HEK293 (cell line): ENCODE results near the gene PDGFD.

ENCODE experiments used
- CTCF ChIA-PET: fragments of 350-600 bp; formaldehyde crosslinking; extraction: SDS; loops from one replicate; lab custom pipeline; 2021; ENCODE audit warnings: antibody characterized with exemption; lab: Yijun Ruan, JAX
- POLR2A ChIA-PET: fragments of 300-600 bp; formaldehyde crosslinking; extraction: SDS; loops from one replicate; lab custom pipeline; 2020; ENCODE audit warnings: antibody characterized with exemption, inconsistent platforms; lab: Yijun Ruan, JAX
- H3K27ac ChIP-seq: fragments of 200-500 bp; sonication (Bioruptor generic); 2 replicates; pipeline ENCODE4 v1.5.1; 2014; ENCODE audit warnings: low read depth, low read length, control low read depth, inconsistent platforms; ENCODE audit errors: extremely low read depth
- H3K36me3 ChIP-seq, 2 experiments: fragments of 200-500 bp in 1 of 2; sonication (Bioruptor generic) in 1 of 2; 1 replicate in 1 of 2; 2 replicates in 1 of 2; pipeline ENCODE4 v1.5.1; 2014 to 2017; ENCODE audit warnings: inconsistent platforms in 2 of 2, low read length in 2 of 2; ENCODE audit not compliant: control insufficient read depth in 2 of 2, insufficient read depth in 1 of 2
- H3K4me1 ChIP-seq: fragments of 200-500 bp; sonication (Bioruptor generic); 2 replicates; pipeline ENCODE4 v1.5.1; 2014; ENCODE audit warnings: mild to moderate bottlenecking, low read length, inconsistent platforms; ENCODE audit not compliant: control insufficient read depth, insufficient read depth
- H3K4me3 ChIP-seq: 2 replicates; pipeline ENCODE4 v1.5.1; 2011; ENCODE audit warnings: low read depth, mild to moderate bottlenecking, control low read depth, low read length, moderate library complexity
- H3K9me3 ChIP-seq: fragments of 200-500 bp; sonication (Bioruptor generic); 2 replicates; pipeline ENCODE4 v1.5.1; 2014; ENCODE audit warnings: low read depth, low read length, inconsistent platforms; ENCODE audit not compliant: control insufficient read depth, insufficient read depth
- GFI1B ChIP-seq: fragments of 450-650 bp; formaldehyde crosslinking; IDR thresholded peaks from 2 replicates; pipeline ENCODE4 v1.5.1; 2016; ENCODE audit warnings: missing biosample characterization, missing genetic modification characterization
- HOXA7 ChIP-seq: sonication (generic); formaldehyde crosslinking; IDR thresholded peaks from 2 replicates; pipeline ENCODE4 v1.8.1; 2022; ENCODE audit warnings: missing genetic modification reagents, borderline replicate concordance
- KLF10 ChIP-seq: fragments of 450-650 bp; IDR thresholded peaks from 2 replicates; pipeline ENCODE4 v1.5.1; 2018; ENCODE audit warnings: missing biosample characterization, mild to moderate bottlenecking, missing genetic modification characterization
- MYNN ChIP-seq: fragments of 450-650 bp; formaldehyde crosslinking; IDR thresholded peaks from 2 replicates; pipeline ENCODE4 v1.5.1; 2016; ENCODE audit warnings: missing biosample characterization, missing genetic modification characterization, borderline replicate concordance
- PATZ1 ChIP-seq: fragments of 450-650 bp; formaldehyde crosslinking; IDR thresholded peaks from 2 replicates; pipeline ENCODE4 v1.5.1; 2016; ENCODE audit warnings: missing biosample characterization, missing genetic modification characterization
- PRDM2 ChIP-seq: fragments of 450-650 bp; formaldehyde crosslinking; IDR thresholded peaks from 2 replicates; pipeline ENCODE4 v1.5.1; 2016; ENCODE audit warnings: missing biosample characterization, missing genetic modification characterization, borderline replicate concordance
- SCRT2 ChIP-seq: fragments of 450-650 bp; formaldehyde crosslinking; IDR thresholded peaks from 2 replicates; pipeline ENCODE4 v1.5.1; 2016; ENCODE audit warnings: missing biosample characterization, missing genetic modification characterization
- SP3 ChIP-seq: fragments of 450-650 bp; formaldehyde crosslinking; IDR thresholded peaks from 2 replicates; pipeline ENCODE4 v1.5.1; 2016; ENCODE audit warnings: missing biosample characterization, missing genetic modification characterization
- YY2 ChIP-seq: fragments of 450-650 bp; formaldehyde crosslinking; IDR thresholded peaks from 2 replicates; pipeline ENCODE4 v1.5.1; 2016; ENCODE audit warnings: missing biosample characterization, missing genetic modification characterization
- ZBTB10 ChIP-seq: fragments of 450-650 bp; formaldehyde crosslinking; IDR thresholded peaks from 2 replicates; pipeline ENCODE4 v1.5.1; 2016; ENCODE audit warnings: missing biosample characterization, missing genetic modification characterization
- ZNF140 ChIP-seq: fragments of 450-650 bp; formaldehyde crosslinking; IDR thresholded peaks from 2 replicates; pipeline ENCODE4 v1.5.1; 2016; ENCODE audit warnings: missing biosample characterization, missing genetic modification characterization
- ZNF311 ChIP-seq: fragments of 450-650 bp; formaldehyde crosslinking; IDR thresholded peaks from 2 replicates; pipeline ENCODE4 v1.5.1; 2017; ENCODE audit warnings: missing biosample characterization, missing genetic modification characterization, borderline replicate concordance
- ZNF423 ChIP-seq: fragments of 450-650 bp; formaldehyde crosslinking; IDR thresholded peaks from 2 replicates; pipeline ENCODE4 v1.5.1; 2016; ENCODE audit warnings: missing biosample characterization, missing genetic modification characterization
- ZNF548 ChIP-seq: fragments of 450-650 bp; formaldehyde crosslinking; IDR thresholded peaks from 2 replicates; pipeline ENCODE4 v1.5.1; 2016; ENCODE audit warnings: missing biosample characterization, missing genetic modification characterization
- ZNF558 ChIP-seq: fragments of 450-650 bp; formaldehyde crosslinking; IDR thresholded peaks from 2 replicates; pipeline ENCODE4 v1.5.1; 2016; ENCODE audit warnings: missing biosample characterization, missing genetic modification characterization
- ZNF561 ChIP-seq: fragments of 450-650 bp; IDR thresholded peaks from 2 replicates; pipeline ENCODE4 v1.5.1; 2018; ENCODE audit warnings: missing biosample characterization, missing genetic modification characterization, borderline replicate concordance
- ZNF621 ChIP-seq: fragments of 450-650 bp; formaldehyde crosslinking; IDR thresholded peaks from 2 replicates; pipeline ENCODE4 v1.5.1; 2017; ENCODE audit warnings: missing biosample characterization, missing genetic modification characterization
- ZNF629 ChIP-seq: fragments of 450-650 bp; formaldehyde crosslinking; IDR thresholded peaks from 2 replicates; pipeline ENCODE4 v1.5.1; 2017; ENCODE audit warnings: missing biosample characterization, missing genetic modification characterization
- ZNF660 ChIP-seq: fragments of 450-650 bp; IDR thresholded peaks from 2 replicates; pipeline ENCODE4 v1.5.1; 2018; ENCODE audit warnings: missing biosample characterization, mild to moderate bottlenecking, missing genetic modification characterization
- ZNF837 ChIP-seq: fragments of 450-650 bp; formaldehyde crosslinking; IDR thresholded peaks from 2 replicates; pipeline ENCODE4 v1.5.1; 2016; ENCODE audit warnings: missing biosample characterization, missing genetic modification characterization
- ZSCAN5A ChIP-seq: fragments of 450-650 bp; formaldehyde crosslinking; IDR thresholded peaks from 2 replicates; pipeline ENCODE4 v1.5.1; 2016; ENCODE audit warnings: missing biosample characterization, missing genetic modification characterization

The PDGFD gene

GRCh38 chr11:103902994-103903393, 261.0 kb downstream of the PDGFD start:
- Histone ChIP-seq H3K27ac (no peak overlapping the region), H3K9me3 (no peaks in the 10 kb centered on the region), H3K4me3 (no peak overlapping the region), H3K4me1 (no peaks in the 10 kb centered on the region), H3K36me3 (no peaks in the 10 kb centered on the region)
- TF ChIP-seq SCRT2 (no peak), ZNF548 (tag by site-specific recombination) (no peak), ZNF558 (tag by site-specific recombination) (no peak), ZNF837 (tag by site-specific recombination) (no peak), ZNF561 (tag by site-specific recombination) (no peak), ZNF423 (tag by site-specific recombination) (no peak)
- CTCF ChIA-PET: no interaction called here
- POLR2A ChIA-PET: no interaction called here

- no peaks in the 10 kb centered on the region for H3K4me1 ChIP-seq
- POLR2A ChIA-PET: no interaction called here
Measured at GRCh38 chr11:103901656-103902055, 262.3 kb downstream of the PDGFD start.

GRCh38 chr11:103898577-103899336, 265.2 kb downstream of the PDGFD start:
- Histone ChIP-seq H3K27ac (no peak overlapping the region), H3K36me3 (no peaks in the 10 kb centered on the region), H3K9me3 (no peaks in the 10 kb centered on the region), H3K4me1 (no peaks in the 10 kb centered on the region), H3K4me3 (no peak overlapping the region)
- ChIA-PET CTCF (no interaction called here), POLR2A (no interaction called here)
- TF ChIP-seq HOXA7 (CRISPR knock-in tag): no peak
- no peak for TF ChIP-seq ZNF311 (tag by site-specific recombination)
- TF ChIP-seq ZNF621 (tag by site-specific recombination): no peak
- no peak for TF ChIP-seq ZBTB10 (tag by site-specific recombination)
- TF ChIP-seq ZSCAN5A (tag by site-specific recombination): no peak
- no peak for TF ChIP-seq YY2 (tag by site-specific recombination)
- no peak for TF ChIP-seq PRDM2
- no peak for TF ChIP-seq PATZ1
- TF ChIP-seq GFI1B (tag by site-specific recombination): no peak
- TF ChIP-seq ZNF660 (tag by site-specific recombination): no peak
- no peak for TF ChIP-seq ZNF629 (tag by site-specific recombination)
- TF ChIP-seq ZNF140 (tag by site-specific recombination): no peak
- no peak for TF ChIP-seq SP3 (tag by site-specific recombination)

More at GRCh38 chr11:103901656-103902055, 262.3 kb downstream of the PDGFD start:
- H3K4me3 ChIP-seq: no peak overlapping the region
- CTCF ChIA-PET: no interaction called here
- H3K36me3 ChIP-seq: no peaks in the 10 kb centered on the region
- H3K9me3 ChIP-seq: no peaks in the 10 kb centered on the region
- TF ChIP-seq MYNN (tag by site-specific recombination) (no peak), KLF10 (tag by site-specific recombination) (no peak)
- no peak overlapping the region for H3K27ac ChIP-seq
